ENCODE data around the gene EPHA10.

- TF ChIP-seq FOXP2 (optimal IDR thresholded peaks at IDR 0.05; ENCODE audit: control extremely low read depth, extremely low read length, insufficient read depth) (no peak), EZH2 (IDR thresholded peaks at IDR 0.05) (no peak)
These were observed 91.0 kb downstream of the EPHA10 start for GRCh38 chr1:37673920-37674319.
